Subcutaneous adipose tissue (tissue), 4 donors: Measurements from ENCODE around the gene PTEN. TPM values are rescaled to one million over a fixed set of nuclear protein-coding genes. Genes with fewer than 3 reads are reported as not detected.

Experiments
- small RNA-seq: library from RNA; depleted of rRNA; stranded (forward); fragments of <200 nt; gene quantifications from one replicate; pipeline ENCODE3, GENCODE V24; 2016
- total RNA-seq, 4 donors: library from RNA; depleted of rRNA; stranded (reverse); fragments of >200 nt; gene quantifications; one replicate each; pipeline ENCODE4 v1.1.0, GENCODE V29; 2016
- TF ChIP-seq, protein P1 (sequence below): fragments of 450-650 bp; IDR thresholded peaks from one replicate; pipeline ENCODE4 v1.5.1; 2016; ENCODE audit warnings: low read depth, mild to moderate bottlenecking, control low read depth, antibody characterized with exemption, moderate library complexity

Gene PTEN
- total RNA-seq, 4 donors from 2014 or later, result 185 to 932 (median 239) TPM

DNA sequence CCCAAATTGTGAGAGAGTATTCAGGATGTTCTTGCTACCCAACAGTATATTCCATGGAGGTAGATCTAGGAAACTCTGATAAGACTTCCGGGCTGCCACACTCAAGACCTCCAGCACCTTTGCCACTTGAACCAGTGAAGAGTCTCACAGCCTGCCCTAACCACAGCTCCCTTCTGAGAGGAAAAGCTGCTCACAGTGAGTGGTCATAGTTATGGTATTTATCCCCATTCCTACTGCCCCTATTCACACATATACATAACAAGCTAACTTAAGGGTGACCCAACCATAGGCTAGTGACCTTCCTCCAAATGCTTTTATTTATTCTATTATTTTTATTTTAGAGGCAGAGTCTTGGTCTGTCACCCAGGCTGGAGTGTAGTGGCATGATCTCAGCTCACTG lies 156.3 kb downstream of the PTEN start:
- TF ChIP-seq, protein P1, sequence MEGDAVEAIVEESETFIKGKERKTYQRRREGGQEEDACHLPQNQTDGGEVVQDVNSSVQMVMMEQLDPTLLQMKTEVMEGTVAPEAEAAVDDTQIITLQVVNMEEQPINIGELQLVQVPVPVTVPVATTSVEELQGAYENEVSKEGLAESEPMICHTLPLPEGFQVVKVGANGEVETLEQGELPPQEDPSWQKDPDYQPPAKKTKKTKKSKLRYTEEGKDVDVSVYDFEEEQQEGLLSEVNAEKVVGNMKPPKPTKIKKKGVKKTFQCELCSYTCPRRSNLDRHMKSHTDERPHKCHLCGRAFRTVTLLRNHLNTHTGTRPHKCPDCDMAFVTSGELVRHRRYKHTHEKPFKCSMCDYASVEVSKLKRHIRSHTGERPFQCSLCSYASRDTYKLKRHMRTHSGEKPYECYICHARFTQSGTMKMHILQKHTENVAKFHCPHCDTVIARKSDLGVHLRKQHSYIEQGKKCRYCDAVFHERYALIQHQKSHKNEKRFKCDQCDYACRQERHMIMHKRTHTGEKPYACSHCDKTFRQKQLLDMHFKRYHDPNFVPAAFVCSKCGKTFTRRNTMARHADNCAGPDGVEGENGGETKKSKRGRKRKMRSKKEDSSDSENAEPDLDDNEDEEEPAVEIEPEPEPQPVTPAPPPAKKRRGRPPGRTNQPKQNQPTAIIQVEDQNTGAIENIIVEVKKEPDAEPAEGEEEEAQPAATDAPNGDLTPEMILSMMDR, result no peak

Small RNAs within 50 kb of the gene (small RNA-seq; reads per million reads assigned to genes)
- gene RF00284, result not detected
- gene RN7SL78P, result not detected

Other genes starting within 250 kb of the PTEN start
- 10 to 100 TPM; 36.7 to 63.9 (median 50.4) TPM for gene PAPSS2, start 203.7 kb upstream of the PTEN start, total RNA-seq
- 10 to 100 TPM; 29.6 to 45.8 (median 33.8) TPM for gene ATAD1, start 45.4 kb upstream of the PTEN start, total RNA-seq
- gene KLLN, start 92 bp upstream of the PTEN start, total RNA-seq, result 1 to 10 TPM in 2 of 4 donors, under 1 TPM in 2; 0.34 to 1.6 (median 0.88) TPM